H1 (cell line): ENCODE measurements around the gene LEFTY1.

Source experiments
- ASH2L ChIP-seq: fragments of 200-600, 300-600 bp; sonication (generic); IDR thresholded peaks from one replicate; pipeline ENCODE4 v1.7.1; 2017; ENCODE audit warnings: low read length
- ATF3 ChIP-seq: IDR thresholded peaks from 2 replicates; pipeline ENCODE4 v1.6.1; 2011; ENCODE audit warnings: low read depth, mild to moderate bottlenecking, low read length; ENCODE audit not compliant: insufficient read depth
- CREB1 ChIP-seq: IDR thresholded peaks from 2 replicates; pipeline ENCODE4 v1.6.1; 2012; ENCODE audit warnings: inconsistent platforms
- EZH2 ChIP-seq: fragments of 200-600 bp; sonication (generic); IDR thresholded peaks from 2 replicates; pipeline ENCODE4 v1.7.1; 2012; ENCODE audit warnings: low read depth, mild to moderate bottlenecking, moderate library complexity, low read length, inconsistent platforms; ENCODE audit not compliant: severe bottlenecking
- POLR2A ChIP-seq, 2 experiments: IDR thresholded peaks; 1 replicate in 1 of 2; 2 replicates in 1 of 2; pipeline ENCODE4 v1.6.1; 2011; ENCODE audit warnings: low read depth in 2 of 2, low read length in 2 of 2, mild to moderate bottlenecking in 2 of 2; ENCODE audit errors: control extremely low read depth in 1 of 2
- SIN3A ChIP-seq, 2 experiments: IDR thresholded peaks in 1 of 2; conservative IDR thresholded peaks in 1 of 2; 2 replicates each; pipeline ENCODE4 v1.6.1; 2011 to 2012; ENCODE audit warnings: low read length in 2 of 2, improper control_type of control experiment in 1 of 2, low read depth in 1 of 2, mild to moderate bottlenecking in 1 of 2
- TF ChIP-seq, protein P1 (sequence below), 3 experiments: IDR thresholded peaks; 1 replicate in 2 of 3; 2 replicates in 1 of 3; pipeline versions ENCODE4 v1.5.1 to v1.6.1; 2011; ENCODE audit warnings: low read length in 3 of 3, mild to moderate bottlenecking in 3 of 3, inconsistent platforms in 2 of 3, low read depth in 1 of 3, moderate library complexity in 1 of 3; ENCODE audit not compliant: insufficient read depth in 1 of 3; ENCODE audit errors: control extremely low read depth in 1 of 3

- TF ChIP-seq ASH2L: no peak
- TF ChIP-seq EZH2: no peak
- no peak for TF ChIP-seq CREB1
- TF ChIP-seq ATF3: no peak
- TF ChIP-seq SIN3A (conservative IDR thresholded peaks at IDR 0.05 in 1 of 2, IDR thresholded peaks at IDR 0.05 in 1 of 2; ENCODE audit: low read depth in 1 of 2, low read length in 2 of 2): no peak
- TF ChIP-seq POLR2A (IDR thresholded peaks at IDR 0.05; ENCODE audit: control extremely low read depth in 1 of 2, low read depth in 2 of 2, low read length in 2 of 2): no peak
- TF ChIP-seq, protein P1, sequence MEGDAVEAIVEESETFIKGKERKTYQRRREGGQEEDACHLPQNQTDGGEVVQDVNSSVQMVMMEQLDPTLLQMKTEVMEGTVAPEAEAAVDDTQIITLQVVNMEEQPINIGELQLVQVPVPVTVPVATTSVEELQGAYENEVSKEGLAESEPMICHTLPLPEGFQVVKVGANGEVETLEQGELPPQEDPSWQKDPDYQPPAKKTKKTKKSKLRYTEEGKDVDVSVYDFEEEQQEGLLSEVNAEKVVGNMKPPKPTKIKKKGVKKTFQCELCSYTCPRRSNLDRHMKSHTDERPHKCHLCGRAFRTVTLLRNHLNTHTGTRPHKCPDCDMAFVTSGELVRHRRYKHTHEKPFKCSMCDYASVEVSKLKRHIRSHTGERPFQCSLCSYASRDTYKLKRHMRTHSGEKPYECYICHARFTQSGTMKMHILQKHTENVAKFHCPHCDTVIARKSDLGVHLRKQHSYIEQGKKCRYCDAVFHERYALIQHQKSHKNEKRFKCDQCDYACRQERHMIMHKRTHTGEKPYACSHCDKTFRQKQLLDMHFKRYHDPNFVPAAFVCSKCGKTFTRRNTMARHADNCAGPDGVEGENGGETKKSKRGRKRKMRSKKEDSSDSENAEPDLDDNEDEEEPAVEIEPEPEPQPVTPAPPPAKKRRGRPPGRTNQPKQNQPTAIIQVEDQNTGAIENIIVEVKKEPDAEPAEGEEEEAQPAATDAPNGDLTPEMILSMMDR (IDR thresholded peaks at IDR 0.05; ENCODE audit: control extremely low read depth in 1 of 3, insufficient read depth in 1 of 3, low read depth in 1 of 3, low read length in 3 of 3): no peak
Observed at GRCh38 chr1:225908013-225908640, 19.2 kb upstream of the LEFTY1 start.
